GM19025 (cell line): ENCODE measurements around the gene EPG5.
"Not testable (repeated sequence)": the region's sequence is repeated elsewhere in the genome, so short reads cannot be mapped to it uniquely, and the experiment has no call there.

Source experiments
- ATAC-seq: cut with Tn5 transposase; IDR thresholded peaks from one replicate; pipeline ENCODE4 v1.9.1; 2021; ENCODE audit warnings: mild to moderate bottlenecking, low read depth, moderate library complexity; ENCODE audit not compliant: unreplicated experiment

The EPG5 gene

DNA sequence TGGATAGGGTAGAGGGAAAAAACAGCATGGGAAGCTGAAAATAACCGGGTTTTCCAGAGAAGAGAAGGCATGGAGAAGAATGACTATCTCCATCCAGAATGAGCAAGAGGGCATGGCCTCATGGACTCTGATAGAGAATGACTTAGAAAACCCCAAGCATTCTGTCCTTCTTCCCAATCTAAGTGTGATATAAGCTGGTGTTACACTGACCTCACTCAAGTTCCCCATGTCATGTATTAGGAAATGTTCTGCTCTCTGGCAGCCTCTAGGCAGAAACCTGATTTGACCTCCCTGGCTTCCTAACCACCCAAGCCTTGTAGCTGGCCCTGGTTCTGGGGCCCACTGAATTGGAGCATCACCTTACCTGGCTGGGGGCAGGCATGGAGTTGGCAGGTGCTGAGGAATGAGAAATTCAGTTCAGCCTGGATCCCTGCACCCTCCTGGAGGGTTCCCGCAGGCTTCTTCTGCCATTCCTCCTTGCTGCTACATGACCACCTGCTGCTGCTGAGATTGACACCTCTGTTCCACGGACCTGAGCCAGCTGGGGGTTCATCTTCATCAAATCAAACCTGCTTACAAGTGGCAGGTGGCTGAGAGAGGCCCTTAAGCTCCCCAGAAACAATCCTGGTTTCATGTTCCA is 146.9 kb downstream of the EPG5 start:
- ATAC-seq = no peak

DNA sequence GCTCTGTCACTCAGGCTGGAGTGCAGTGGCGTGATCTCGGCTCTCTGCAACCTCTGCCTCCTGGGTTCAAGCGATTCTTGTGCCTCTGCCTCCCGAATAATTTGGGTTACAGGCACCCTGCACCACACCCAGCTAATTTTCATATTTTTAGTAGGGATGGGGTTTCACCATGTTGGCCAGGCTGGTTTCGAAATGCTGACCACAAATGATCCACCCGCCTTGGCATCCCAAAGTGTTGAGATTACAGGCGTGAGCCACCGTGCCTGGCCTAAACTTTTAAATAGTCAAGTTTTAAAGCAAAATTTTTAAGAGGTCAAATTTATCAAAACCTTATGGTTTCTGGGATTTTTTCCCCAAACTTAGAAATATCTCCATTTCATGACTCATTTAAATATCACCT is 148.4 kb downstream of the EPG5 start:
- ATAC-seq = not testable (repeated sequence)

DNA sequence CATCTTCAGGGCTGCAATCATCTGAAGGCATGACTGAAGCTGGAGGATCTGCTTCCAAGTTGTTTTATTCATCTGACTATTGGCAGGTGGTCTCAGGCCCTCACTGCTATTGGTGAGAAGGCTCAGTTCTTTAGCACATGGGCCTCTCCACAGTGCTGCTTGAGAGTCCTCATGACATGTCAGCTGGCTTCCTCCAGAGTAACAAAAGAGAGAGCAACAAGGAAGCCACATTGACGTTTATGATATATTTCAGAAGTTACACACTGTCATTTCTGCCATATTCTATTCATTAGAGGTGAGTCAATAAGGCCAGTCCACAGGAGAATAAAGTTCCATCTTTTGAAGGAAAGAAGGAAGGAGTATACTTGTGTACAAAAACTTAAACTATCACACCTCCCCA is 149.6 kb downstream of the EPG5 start:
- ATAC-seq = no peak

DNA sequence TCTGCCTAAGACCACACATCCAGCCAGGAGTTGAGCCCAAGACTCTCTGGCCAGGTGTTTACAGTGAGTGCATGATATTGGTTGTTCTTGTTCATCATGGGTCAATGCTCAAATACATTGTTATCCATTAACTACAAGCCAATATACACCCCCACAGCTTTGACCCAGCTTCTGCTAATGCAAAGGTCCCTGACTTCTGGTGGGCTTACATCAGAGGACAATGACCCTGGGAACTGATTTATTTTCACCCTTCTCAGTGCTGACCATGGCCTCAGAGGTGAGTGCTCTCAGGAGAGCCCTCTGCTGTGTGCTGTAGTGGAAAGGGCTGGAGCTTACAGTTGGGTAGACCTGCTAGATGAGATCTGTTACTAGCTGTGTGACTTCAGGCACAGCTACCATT is 152.4 kb downstream of the EPG5 start:
- ATAC-seq = not testable (repeated sequence)

DNA sequence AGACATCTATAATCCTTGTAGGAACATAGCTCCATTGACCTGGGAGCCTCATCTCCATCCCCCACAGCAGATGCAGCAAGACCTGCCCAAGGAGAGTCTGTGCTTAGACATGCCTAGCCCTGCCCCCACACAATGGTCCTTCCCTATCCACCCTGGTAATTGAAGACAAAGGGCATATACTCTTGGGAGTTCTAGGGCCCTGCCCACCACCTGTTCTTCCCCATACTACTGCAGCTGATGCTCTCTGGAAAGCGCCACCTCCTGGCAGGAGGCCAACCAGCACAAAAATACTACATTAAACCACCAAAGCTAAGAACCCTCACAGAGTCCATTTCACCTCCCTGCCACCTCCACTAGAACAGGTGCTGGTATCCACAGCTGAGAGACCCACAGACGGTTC is 160.0 kb downstream of the EPG5 start:
- not testable (repeated sequence) for ATAC-seq

DNA sequence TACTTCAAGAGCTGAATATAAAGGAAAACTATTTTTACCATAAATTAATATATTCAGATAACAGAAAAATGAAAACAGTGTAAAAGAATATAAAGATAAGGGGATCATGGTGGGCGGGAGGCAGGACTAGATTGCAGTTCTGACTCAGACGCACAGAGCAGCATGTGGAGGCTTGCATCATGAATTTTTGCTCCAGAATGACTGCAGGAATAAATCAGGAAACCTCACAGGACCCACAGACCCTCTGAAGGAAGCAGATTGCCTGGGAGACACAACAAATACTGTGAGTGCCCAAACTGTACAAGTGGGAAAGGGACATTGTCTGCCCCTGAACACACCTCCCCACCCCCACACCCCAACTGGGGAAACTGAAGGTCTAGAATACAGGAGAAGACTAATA is 160.9 kb downstream of the EPG5 start:
- no peak for ATAC-seq

DNA sequence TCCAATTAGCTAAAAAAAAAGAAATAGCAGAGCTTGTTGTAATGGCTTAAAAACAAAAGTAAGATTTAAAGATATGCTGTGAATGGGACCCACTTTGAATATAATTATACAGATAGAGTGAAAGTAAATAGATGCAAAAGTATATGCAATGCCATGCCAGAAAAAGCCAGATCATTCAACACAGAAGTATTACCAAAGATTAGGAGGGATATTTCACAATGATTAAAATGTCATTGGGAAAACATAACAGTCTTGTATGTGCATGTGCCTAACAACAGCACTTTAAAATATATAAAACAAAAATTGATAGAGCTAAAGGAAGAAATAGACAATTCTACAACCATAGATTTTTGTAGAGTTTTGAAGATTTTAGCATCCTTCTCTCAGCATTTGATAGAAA is 161.6 kb downstream of the EPG5 start:
- ATAC-seq = no peak

DNA sequence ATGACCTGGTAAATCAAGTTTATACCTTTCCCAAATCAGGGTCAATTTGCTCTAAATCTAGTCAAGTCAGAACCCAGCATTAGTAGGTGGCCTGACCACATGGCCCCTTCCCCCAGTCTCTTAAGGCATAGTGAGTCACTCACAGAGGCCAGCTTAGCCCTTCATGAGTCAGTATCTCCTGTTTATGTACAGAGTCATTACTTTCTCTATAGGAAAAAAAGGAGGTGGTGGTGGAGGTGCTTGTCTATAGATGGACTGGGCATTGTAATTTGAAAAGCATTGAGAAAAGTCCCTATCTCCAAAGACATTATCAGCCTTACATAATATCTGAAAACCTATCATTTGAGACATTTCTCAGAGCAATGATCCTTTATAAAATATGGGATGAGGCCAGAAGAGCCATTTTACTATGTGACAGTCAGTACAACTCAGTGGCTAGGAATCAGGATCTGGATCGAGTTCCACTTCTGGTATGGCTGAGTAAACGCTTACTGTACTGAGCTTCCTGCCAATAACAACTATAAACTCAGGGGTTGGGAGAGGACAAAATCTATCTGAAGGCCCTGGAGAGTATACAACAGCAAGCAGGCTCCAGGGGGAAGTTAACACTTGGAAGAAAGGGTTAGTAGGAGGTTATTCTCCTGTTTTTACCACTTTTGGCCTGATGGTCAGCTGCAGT is 164.2 kb downstream of the EPG5 start:
- no peak for ATAC-seq

DNA sequence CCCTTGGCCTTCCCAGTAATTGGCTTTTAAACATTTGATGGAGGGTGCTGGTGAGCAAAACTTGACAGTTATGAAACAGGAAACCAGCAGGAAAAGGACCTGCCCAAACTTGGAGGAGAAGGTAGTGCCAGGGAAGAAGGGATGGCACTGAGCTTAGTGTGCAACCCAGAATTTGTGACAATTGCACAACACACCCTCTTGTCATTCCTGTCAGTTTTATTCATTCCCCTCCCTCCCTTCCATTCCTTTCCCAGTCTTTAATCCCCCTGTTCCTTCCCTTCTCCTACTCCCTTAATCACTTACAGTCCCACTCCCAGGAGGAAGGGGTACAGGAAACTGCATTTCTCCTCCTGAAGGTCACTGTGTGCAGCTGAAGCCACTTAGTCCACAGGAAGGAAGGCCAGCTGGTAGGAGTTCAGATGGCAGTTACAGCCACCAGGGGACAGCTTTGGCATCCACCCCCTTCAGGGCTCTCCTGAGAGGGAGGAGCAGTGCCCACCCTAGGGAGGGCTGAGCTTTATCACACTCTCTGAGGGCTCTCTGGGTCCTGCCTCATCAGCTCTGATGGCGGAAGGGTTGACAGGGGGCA is 165.6 kb downstream of the EPG5 start:
- no peak for ATAC-seq
